Stimulated activated CD4-positive, alpha-beta T cell treated with anti-CD3 and anti-CD28 coated beads, TNF-alpha, amount 100 ng/mL, for 4 hours (primary cell): ENCODE measurements around the gene MICAL3.

Source experiments
- DNase-seq, 3 experiments: peaks; one replicate each; pipeline ENCODE4 v3.0.0-alpha.2; 2020; ENCODE audit warnings: low read depth in 3 of 3

MICAL3 gene

DNA sequence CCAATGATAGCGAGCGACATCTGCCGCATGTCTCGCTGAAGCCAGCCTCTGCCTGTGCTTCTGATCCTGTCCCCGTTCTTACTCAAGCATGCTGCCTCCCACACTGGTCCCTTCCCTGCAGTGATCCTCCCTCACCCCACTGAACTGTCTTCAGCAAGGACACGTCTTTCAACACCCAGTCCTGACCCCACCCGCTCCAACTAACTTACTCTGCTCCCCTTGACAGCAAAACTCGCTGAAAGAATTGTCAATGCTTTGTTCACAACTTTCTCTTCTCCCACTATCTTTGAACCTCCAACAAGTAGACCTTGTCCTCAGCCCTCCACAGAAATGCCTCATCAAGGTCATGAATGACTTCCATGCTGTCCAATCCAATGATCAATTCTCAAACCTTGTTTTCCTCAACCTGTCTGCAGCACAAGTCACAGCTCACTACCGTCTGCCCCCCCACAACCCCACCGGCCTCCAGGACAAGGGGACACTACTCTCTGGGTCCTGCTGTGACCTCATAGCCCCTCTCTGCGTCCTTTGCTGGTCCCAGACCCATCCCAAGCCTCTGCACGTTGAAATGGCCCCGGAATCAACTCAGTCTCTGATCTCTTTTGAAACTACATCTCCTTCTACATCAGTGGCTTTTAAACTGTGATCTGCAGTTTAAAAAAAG lies 108.0 kb downstream of the MICAL3 start:
- no peak for DNase-seq

DNA sequence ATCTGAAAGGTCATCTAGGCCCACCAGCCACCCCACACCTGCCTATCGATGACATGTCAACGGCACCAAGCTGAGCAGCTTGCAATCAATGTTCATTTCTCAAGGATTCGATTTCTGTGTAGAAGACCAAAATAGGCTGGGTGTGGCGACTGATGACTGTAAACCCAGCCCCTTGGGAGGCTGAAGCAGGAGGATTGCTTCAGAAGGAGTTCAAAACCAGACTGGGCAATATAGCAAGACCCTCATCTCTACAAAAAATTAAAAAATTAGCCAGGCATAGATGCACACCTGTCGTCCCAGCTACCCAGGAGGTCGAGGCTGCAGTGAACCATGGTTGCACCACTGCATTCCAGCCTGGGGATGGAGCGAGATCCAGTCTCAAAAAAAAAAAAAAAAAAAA lies 108.7 kb downstream of the MICAL3 start:
- DNase-seq = no peak

DNA sequence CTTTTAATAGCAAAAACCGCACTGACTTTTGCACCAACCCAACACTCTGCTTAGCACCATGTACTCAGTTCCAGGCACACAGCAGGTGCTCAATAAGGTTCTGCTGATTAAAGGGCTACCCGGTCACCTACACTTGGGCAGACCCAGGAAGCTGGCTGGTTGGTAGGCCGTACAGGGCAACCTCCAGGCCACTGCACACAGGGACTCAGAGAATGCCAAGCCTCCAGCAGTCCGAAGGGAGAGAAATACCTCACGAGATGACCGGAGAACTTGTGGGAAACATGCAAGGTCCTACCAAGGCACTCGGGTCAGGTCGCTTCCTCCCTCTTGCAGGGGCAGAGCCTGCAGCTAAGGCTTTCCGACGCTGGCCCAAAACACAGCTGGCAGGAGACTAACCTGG lies 109.2 kb downstream of the MICAL3 start:
- DNase-seq = no peak

DNA sequence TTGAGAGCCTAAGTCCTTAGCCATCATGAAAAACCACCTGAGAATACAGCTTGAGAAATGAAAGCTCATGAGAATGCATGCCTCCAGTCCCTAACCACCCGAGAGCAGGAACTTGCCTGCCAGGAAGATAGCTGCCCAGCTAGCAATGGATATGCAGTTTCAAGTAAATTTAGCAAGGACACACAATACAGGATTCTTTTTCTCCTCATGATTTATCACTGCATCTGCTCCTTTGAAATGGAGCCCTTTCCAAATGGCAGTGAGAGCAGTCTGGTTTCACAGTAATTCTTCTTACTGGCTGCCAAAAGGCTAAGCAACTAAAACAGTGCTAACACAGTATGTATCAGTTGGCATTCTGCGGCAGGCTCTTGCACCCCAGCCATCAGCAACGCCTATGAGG lies 109.9 kb downstream of the MICAL3 start:
- no peak for DNase-seq

DNA sequence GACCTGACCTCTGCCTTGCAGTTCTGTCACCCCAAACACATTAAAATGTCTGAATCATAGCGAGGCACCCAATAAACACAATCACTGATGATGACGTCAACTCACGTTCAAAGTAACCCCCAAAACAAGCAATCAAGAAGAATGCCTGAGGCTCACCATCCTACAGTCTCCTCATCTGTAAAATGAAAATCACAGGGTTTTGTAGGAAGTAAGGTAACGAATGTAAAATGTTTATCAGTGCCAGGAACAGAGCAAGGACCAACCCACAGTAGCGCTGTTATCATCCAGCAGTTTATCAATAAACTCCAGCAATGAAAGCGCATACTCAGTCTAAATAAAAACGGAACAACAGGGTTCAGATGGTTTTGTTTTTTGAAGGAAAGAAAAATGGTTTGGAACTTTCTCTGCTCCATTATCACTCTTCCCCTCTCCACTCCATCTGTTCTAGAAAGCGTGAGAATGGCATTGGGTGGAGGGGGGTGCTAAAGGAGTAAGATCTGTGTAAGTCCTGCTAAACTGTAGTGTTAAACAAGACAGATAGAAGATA lies 110.5 kb downstream of the MICAL3 start:
- DNase-seq = no peak

DNA sequence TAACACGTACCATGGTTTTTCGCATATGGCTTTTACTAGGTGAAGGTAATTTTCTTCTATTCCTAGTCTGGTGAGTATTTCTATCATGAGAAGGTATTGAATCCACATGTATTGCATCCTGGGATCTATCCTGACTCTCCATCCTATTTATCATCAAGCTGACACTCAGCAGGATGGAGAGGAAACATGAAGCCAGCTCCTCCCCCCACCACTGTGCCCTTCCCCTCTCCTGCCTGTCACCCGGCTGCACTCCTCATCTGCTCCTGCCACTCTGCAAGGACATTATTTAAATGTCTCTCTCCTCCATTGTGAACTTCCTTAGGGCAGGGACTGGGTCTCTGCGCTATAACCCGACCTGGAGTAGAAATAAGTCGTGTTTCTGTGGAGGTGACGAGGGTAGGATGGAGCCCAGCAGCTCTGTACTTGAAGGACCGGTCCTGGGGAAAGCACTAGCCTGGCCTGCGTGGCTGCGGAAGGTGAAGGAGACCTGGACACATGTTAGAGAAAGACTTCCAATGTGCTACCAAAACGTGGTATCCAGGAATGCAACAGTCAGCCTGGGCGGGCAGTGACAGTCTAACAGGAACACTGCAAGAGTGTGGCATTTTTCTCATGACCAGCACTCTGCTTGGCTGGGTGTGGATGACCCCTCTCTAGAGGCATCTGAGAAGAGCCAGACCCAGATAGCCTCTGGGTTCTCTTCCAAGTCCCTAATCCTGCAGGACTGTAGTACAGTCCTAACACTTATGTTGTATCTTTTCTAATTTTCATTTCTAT lies 111.2 kb downstream of the MICAL3 start:
- no peak for DNase-seq

DNA sequence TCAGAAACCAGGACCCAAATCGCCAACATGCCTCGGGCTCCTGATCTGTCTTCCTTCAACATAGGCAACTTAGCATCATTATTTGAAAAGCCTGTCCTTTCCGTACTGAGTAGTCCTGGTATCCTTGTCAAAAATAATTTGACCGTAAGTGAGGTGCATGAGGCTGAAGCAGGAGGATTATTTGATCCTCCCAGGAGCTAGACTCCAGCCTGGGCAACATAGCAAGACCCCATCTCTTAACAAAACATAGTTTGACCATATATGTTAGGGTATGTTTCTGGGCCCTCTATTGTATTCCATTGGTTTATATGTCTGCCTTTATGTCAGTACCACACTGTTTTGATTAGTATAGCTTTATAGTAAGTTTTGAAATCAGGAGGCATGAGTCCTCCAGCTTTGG lies 112.5 kb downstream of the MICAL3 start:
- DNase-seq = no peak

DNA sequence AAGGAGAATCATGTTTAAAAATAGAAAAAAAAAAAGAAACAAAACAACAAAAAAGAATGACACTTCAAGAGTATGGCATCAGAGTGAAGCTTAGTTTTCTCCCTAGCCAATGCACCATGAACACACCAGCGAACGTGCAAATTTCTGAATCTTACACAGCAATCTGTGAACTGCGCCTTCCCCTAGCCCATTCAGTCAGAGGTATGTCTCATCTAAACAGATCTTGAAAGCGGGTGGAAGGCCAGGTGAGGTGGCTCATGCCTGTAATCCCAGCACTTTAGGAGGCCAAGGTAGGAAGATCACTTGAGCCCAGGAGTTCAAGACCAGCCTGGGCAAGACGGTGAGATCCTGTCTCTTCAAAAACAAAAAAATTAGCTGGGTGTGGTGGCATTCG lies 113.1 kb downstream of the MICAL3 start:
- no peak for DNase-seq

DNA sequence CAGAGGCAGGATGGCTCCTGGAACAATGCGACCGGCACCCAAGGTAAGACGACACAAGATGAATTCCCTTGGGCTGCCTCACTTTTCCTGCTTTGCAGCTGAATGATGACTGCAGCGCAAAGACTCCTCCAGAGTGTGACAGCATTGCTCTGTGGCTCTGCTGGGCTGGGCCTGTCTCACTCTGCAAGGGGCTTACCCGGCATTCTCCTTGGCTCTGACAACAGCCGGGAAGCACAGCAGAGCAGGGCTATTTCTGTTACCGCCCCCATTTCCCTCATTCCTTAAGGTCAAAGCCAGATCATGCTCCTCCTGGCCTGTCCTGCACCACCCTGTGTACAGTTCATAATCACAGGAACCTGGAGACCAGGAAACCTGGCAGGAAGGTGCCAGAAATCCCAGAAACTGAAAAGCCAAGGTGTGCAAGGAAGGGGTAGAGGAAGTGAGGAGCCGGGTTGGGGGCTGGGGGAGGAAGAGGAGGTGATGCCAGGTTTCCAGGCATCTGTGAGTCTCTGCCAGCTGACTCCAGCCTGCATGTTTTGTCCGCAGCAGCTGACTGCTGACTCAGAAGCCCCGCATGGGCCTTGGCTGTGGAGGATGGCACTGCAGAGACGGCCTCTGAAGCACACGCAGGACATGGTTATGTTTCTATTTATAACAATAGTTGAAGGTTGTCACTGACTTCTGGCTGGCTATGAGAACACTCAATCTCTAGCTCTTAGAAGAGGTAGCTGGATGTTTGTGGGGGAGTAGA lies 113.6 kb downstream of the MICAL3 start:
- DNase-seq = no peak

DNA sequence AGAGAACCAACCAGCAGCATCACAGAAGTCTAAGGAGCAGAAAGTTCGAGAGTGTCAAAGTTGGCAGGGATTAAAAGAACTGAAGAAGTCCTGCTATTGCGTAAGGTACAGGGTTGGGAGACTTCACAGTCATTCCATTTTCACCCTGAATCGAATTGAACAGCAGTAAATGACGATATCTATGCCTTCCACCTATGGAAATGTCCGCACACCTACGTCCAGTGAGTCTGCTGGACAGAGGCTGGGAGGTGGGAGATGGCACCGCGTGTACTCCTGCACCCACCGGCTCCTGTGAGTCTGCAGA lies 116.7 kb downstream of the MICAL3 start:
- DNase-seq = no peak

DNA sequence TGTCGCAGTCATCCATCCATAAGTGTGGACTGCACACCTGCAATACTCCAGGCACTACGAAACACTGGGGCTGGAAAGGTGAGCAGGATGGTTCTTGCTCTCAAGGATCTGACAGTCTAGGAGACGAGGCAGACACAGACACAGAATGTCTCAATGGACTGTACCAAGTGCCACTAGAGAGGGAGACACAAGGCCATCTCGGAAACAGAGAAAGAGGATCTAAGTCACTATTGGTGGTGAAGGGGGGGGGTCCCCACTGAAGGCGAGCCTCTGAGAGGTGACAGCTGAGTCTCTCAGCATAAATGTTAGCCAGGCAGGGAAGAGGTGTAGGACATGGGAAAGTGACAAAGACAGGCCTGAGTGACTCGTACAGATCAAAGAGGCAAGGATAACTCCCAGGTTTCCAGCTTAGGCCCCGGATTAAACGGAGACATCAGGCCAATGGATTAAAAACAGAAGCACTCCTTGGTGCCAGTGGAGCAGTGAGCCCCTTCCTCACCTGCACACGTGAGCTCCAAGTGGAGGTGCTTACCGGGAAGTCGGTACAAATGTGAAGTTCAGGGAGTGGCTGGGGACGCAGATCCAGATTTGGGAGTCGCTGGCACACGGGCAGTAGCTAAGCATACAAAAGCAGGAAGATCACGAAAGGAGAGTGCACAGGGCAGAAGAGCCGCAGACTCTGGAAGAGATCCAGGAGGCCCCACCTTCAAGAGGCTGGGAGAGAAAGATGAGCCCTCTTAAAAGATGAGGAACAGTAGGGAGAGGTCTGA lies 117.2 kb downstream of the MICAL3 start:
- DNase-seq = no peak

DNA sequence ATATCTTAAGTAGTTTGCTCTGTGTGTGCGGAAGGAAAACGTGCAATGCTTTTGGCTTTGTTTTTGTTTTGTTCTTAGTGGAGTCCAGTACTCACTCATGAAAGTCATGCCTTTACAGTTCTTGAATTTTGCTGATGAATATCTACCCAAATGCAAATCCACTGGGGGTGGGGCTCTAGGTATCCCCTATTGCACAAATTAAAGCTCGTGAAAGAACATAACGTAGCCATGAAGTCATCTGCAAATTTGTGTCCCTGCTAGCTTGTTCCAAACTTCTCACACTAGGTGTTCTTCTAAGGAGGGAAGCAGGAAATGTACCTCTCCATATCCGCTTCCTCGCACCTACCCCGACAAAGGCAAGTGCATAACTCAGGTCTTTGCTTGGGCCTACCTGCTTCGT lies 118.9 kb downstream of the MICAL3 start:
- DNase-seq = no peak

DNA sequence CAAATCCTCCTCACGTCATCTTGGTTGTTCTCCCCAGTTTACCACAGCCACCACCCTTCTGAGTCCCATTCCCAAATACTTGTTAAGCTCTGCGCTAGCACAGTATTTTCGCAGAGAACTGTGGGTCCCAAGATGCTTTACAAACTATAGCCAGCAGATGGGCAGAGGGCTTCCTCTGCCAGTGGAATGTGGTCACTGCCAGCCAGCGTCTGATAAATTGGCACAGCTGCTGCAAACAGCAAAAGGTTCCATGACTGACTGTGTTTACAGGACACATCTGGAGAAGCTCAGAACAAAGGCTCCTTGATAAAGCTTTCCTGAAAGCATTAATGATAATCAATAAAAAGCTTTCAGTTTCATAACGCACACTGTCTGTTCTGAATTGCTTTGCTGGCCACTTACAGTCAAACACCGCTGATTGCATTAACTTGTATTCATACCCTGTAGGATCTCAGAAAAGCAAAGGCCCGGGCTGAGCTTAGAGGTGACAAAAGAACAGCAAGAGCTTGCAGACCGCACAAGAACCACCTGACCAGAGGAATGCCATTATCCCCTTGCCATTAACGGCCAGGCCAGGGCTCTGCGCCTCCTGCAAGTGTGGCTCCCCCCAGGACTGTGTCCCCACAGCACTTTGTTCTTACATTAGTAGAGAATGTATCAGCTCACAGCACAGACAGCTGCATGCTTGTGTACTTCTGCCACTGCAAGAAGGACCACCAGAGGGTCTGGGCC lies 120.6 kb downstream of the MICAL3 start:
- no peak for DNase-seq

DNA sequence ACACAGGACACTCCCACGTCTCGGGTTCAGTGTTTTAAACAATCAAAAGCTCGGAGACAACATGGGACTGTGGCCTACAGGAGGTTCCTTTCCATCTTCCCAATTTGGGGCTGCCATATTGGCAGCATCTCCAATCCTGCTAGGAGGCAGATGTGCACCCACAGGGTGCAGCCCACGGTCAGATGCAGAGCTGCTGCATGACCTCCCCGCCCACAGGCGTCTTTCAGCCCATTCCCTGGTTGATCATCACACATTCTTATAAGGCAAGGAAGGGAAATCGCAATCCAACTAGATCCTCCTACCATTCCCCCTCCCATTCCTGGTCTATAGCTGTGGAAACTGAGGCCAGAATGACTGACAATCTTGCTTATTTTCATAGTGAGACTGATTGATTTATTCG lies 121.4 kb downstream of the MICAL3 start:
- DNase-seq = no peak

DNA sequence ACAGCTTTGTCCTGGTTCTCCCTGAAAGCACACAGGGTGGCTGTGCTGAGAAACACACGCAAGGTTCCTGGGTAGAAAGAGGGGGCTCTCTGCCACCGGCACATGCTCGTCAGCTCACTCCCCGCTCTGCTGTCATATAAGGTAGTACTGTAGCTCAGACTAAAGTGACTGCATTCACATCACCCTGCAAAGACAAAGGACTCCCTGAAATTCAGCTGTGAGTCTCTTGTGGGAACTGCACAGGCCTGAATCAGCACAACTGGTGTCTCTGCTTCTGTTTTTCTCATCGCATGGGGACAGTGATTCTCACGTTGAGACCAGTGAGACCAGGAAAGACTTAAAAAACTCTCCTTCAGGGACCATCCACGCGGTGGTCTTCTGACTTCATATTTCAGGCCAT lies 126.0 kb downstream of the MICAL3 start:
- no peak for DNase-seq

DNA sequence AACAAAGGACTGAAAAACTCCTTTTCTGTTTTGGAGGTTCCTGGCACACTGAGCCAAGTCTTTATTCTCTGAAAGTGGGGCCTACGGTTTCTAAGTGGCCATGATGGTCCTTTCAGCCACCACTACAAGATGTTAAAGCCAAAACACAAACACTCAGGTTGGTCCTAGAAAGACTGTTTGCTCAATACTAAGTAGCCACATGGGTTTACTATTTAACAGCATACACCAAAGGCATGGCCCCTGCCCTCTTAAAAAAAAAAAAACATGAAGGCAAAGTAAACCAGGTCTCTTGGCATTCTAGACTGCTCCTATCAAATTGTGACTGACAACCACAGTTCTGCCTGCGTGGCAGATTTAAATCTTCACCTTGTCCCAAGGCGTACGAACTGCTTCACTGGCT lies 126.5 kb downstream of the MICAL3 start:
- no peak for DNase-seq

DNA sequence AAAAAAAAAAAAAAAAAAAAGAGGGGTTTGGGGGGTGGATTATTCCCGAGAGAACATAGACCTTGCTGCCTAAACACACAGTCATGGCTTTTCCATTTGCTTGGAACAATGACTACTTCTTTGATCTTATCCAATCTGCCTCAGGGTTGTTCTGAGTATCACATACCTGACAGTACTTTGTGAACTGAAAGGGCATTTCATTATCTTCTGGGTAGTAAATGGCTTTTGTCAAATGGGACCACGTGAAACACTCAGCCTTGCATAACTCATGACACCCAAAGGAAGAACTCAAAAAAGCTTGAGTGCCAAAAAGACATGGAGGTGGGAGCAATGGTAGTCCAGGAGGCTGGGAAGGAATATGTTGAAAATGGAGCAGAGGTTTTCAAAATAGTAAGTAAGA lies 126.9 kb downstream of the MICAL3 start:
- DNase-seq = no peak

DNA sequence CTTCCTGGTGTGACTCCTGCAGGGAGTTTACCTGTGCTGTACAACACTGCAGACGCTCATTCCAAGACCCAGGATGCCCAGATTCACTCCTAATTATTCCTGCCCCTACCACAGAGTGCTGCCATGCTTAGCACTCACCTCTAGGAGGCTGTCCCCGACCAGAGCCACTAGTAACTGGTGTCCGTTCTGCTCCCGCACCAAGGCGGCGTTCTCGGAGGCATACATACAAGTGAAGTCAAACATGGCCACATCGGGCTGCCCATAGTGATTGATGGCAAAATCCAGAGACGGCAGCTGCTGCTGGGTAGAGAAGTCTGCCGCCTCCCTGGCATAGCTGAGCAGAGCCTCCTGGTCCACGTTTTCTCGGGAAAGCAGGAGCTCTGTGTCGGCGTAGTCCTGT lies 127.8 kb downstream of the MICAL3 start:
- no peak for DNase-seq

DNA sequence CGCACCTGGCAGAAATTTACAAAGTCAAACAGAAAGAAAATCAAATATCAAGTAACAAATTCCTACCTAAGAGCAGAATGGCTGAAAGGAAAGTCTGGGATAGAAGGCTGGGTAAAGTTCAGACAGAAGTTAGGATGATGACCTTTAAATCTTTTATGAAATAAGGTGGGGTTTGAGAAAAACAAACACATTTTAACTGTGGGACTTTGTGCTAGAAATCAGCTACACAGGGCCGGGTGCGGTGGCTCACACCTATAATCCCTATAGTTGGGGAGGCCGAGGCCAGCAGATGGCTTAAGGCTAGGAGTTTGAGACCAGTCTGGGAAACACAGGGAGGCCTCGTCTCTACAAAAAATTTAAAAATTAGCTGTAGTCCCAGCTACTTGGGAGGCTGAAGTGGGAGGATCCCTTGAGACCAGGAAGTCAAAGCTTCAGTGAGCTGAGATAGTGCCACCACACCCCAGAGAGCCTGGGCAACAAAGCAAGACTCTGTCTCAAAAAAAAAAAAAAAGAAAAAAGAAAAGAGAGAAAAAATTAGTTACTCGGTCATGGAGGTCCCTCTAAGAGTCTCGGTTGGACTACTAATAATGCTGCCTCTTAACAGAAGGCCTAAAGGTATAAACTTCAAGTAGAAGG lies 130.3 kb downstream of the MICAL3 start:
- DNase-seq = no peak

DNA sequence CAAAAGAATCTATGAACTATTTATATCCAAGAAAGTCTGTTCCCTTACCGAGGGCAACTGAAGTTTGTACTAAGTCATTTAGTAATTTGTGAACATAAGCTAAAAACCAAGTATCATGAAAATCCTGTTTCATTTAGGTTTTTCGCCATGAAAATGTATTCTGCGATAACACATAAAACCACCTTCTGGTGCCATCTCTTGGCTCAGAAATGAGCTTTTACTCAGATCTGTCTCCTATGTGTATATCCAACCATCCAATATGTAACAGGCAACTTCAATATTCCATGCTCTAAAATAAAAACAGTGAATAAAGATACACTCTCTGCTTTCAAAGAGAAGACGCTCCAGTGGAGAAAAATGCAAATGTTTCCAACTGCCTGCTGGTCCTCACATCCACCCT lies 132.0 kb downstream of the MICAL3 start:
- no peak for DNase-seq
